NCI-H748 (cell line): Measurements from ENCODE around the gene PRAC2.

Source experiments
- DNase-seq: peaks from one replicate; lab custom pipeline; 2025; ENCODE audit not compliant: unreplicated experiment; lab: John Stamatoyannopoulos, UW

The PRAC2 gene

DNA sequence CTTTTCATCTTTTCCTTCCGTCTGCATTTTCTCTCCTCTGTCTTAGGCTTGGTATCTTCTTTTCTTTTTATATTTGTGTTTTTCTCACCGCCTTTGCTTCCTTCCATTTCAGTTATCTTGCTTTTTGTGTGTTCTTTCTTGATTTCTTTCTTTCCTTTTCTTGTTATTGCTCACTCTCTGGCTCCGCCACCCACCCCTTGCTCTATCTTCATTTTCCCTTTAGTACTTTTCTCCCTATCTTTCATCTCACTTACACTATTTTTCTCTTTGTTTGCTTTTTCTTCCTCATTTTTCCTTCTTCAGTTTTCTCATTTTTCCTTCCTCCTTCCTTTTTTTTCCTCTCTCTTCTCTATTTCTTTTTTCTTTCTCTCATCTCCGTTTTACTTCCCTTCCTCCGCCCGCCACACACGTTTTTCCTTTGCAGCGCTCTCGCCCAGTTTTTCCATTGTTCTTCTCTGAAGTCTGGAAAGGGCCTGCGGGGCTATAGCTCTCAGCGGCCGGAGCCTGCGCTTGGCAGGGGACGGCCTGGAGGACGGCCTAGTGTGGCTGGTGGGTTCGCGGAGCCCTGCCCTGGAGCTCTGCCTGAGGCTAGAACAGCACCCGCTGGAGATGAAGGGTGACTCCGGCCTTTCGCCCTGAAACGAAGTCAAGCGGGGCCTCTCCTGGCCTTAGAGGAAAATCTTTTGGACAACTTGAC is 10.8 kb downstream of the PRAC2 start:
- no peak for DNase-seq

DNA sequence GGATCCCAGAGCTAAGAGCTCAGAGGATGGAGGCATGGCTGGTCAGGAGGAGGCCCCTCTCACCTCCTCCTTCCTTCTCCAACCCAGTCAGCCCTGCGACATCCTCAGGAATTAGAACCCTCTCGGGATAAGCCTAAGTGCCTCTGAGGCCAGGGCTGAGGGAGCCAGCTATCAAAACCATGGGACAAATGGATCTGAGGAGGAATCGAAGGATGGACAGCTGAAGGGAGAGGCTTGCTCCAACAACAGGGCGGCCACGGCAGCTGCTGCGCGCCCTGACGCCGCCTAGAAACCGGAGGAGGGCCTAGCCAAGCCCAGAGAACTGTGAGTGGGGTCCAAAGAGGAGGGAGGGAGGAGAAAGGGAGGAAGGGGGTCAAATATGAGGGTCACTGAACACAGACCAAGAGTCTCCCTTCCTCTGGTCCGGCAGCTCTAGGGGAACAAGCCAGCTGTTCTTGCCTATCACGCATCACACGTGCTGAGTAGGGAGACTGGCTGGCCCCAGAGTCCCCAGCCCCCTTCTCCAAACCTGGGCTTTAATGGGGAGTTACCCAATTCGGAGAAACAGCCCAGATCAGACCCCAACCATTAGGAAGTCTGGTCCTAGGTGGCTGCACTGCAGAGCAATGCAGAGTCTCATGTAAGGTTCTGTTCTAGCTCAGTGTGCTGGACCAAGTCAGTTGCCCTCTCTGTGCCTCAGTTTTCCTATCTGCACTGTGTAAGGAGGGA is 11.5 kb downstream of the PRAC2 start:
- no peak for DNase-seq

DNA sequence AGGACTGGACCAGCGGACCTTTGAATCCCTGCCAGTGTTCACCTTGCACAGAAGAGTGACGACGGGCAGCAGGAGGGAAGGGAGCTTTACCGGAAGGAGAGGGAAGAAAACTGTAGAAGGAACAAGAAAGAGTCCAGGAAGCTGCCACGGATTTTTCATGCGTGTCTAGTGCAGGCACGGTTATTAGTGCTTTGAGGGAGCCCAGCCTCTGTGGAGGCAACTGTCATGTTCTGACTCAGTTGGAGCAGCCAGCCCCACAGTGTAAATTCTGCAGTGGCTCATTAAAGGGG is 12.0 kb downstream of the PRAC2 start:
- DNase-seq: no peak

DNA sequence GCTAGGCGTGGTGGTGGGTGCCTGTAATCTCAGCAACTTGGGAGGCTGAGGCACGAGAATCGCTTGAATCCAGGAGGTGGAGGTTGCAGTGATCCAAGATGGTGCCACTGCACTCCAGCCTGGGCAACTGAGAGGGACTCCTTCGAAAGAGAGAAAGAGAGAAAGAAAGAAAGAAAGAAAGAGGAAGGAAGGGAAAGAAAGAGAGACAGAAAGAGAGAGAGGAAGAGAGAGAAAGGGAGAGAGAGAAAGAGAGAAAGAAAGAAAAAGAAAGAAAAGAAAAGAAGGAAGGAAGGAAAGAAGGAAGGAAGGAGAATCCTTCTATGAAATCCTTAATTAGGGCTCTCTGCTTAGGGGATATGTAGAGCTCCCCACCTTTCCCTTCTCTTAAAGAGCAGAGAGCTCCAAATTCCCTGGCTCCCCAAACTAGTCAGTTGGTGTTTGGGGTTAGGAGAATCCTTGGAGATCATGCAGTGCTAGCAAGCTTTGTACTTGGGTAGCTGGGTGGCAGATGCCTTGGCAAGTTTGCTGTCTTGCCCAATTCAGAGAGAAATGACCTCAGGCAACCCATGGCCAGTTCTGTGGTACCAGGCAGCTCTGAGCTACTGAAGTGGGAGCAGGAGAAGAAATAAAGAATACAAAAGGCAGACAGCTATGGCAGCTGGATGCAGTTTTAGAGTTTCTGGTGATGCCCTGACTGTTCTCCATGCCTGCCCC is 14.5 kb downstream of the PRAC2 start:
- DNase-seq: no peak

DNA sequence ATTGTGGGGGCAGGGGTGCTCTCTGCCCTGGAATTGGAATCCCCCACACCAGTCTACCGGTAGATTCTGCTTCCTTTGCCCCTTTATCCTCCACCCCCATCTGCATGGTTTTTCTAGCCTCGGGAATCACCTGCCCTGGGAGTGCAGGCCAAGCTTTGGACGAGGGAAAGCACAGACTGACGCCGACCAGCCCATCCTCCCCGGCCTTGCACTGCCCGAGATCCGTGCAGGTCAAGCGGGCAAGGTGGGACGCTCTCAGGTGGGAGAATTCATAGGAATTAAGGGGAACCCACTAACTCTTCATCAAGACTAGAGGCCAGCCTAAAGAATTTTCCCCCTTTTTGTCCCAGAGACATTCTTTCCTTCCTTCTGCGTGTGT is 15.4 kb downstream of the PRAC2 start:
- no peak for DNase-seq

DNA sequence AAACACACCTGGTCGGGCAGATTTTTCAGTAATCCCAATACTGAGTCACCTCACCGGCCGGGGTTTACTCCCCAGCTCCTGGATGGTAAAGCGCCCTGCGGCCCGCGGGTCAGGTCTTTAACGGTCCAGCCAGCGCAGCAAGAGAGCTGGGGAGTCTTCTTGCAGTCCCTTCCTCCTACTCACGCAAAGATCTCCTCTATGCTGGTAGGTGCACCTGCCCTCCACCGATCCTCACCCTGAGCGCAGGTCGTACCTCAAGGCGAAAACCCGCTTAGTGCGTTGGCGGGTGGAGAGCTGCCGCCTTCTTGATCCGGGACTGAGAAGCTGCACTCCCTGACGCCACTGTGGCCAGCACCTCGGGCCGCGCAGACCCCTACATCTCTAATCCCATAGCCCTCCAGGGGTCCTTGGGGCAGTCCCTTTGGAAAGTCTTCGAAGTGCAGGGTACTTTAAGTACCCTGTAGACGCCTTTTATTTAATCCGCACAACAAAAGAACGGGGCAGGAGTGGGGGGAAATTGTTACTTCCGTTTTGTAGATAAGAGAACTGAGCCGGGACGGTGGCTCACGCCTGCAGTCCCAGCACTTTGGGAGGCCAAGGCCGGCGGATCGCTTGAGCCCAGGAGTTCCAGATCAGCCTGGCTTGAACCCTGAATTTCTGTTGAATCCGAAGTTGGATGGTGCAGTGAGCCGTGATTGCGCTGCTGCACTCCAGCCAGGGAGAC is 16.0 kb downstream of the PRAC2 start:
- DNase-seq: no peak

DNA sequence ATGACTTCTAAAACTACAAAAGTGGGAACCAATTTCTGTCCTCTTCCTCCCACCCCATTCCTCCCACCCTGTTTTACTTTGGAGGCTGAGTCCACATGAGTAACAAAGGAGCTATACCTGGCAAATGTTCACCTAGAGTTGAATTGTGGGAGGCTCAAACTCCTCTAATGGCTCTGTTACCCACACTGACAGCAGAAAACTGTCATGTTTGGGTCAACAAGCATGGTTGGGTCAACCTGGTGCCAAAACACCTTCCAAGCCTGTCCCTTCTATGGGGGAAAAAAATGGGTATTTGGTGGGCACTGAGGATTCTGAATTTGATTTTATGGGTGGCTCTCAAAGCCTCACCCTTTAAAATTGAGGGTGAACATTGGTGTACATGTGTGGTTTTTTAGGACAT is 17.6 kb downstream of the PRAC2 start:
- DNase-seq: no peak

DNA sequence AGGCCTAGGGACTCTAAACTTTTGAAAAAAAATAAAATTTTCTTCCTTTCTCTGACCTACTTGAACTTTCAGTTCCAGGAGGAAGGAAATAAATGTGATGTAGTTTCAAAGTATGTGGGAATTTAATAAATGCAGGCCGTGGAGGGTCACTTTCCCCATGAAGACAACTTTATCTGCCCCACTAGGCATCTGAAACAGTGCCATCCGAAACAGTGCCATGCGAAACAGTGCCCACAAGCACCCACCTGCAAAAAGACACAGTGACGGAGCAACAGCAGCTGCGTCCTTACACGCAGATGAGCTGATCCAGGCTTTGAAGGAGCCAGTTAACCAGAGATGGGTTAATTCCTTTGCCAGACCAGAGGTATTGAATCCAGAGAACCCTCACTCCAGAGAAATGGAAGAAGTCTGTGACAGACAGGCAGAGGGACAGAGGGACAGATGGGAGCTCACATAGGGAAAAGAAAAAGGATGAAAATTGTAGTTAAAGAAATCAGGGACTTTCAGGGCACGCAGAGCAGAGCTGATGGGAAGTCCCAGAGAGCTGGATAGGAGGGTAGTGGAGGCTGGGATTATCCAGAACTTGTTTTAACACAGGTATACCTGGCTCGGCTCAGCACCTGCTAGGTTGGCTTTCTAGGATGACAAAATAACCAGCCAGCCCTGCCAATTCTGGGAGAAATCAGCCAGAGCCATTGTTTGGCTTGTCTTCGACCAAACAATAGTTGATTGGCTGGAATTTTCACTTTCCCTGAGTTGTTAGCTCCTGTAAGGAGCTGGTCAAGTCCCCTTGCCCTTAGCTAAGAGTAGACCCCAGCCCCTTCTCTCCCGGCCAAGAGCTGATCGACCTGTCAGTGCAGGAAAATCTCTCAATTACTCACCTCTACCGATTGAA is 22.6 kb downstream of the PRAC2 start:
- DNase-seq: no peak

DNA sequence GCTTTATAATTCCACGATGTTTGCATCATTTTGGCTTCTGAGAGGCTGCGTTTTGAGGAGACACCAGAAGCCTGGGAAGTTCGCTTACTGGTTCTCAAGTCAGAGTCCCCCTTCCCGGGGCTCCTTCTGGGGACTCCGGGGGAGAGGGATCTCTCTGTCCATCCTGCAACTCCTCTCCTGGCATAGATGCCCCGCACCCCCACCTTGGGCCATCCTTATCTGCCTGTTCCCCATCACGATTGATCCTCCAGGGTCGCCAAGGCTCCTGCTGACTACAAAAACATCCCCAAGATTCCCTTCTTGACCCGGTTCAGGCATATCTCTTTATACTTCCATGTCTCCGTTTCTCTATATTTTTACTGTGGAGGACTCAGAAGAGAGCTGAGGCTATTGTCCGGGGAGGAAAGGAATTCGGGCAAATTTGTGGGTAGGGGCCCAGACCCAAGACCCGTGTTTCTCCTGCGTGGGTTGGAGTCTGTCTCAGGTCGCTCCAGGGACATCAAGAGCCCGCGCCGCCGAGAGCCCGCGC is 24.0 kb downstream of the PRAC2 start:
- DNase-seq: no peak

DNA sequence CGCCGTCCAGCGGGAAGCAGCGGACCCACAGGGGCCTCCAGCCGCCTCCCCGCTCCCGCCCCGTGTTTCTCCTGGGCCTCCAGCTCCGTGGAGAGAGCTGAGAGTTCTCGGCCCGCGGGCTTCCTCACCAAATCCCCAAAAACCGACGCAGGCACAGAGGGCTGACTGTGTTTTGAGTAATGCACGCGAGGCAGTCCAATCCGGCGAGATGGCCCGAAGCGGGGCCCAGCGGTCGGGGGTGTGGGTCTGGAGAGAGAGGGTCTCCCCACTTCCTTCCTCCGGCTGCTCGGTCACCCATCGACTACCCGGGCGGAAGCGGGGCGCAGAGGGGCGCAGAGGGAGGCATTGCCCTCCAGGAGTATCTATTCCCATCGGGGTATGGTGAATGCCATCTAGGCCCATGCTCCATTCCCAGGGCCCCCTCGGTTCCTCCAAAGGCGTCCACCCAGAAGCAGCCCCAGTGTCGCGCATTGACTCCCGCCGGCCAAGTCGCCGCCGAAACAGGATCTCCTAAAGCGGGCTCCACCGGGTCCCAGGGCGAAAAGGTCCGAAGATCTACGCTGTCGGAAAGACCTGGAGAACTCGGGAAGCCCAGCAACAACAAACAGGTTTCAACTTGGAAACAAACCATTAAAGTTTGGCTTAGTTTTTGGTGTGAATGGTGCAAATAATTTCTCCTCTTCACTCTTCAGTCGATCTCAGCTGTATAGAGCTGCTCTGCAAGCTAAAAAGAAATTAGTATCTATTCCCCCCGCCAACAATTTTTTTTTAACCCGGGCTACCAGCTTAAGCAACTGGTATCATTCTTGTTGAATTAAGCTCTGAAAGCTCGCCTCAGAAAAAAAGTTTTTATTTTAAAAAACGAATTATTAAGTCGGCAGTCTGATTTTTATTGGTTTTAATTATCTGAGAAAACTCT is 24.7 kb downstream of the PRAC2 start:
- no peak for DNase-seq

DNA sequence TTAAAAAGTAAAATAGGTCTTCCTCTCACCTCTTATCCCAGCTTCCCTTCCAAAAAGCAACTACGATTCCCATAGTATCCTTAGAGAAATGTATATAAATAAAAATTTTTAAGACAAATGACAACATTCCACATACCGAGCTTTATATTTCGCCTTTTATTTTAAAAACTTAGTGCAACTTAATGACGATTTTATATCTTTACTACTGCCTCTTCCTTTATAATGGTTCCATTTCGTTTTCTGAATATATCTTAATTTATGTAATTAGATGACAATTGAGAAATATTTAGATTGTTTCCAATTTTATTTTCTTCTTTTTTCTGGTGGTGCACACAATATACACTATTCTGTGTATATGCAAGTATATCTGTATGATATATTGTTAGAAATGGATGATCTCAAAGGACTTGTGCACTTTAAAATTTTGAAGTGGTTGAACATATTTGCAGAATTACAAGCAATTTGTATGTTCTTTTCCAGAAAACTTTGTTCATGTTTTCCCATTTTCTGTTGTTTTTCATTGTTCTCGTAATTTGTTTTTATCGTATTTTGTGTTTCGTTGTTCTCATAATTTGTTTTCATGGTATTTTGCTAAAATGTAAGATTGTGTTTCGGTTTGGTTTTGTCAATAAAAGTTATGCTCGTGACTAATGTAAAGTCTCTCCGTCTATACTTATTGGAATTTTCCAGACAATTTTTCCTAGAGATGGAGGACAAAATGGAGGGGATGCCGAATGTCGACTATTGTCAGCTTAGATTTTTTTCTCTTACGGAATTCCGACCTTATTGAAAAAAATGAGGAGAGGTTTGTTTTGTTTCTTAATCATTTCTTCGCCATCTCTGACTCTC is 26.0 kb downstream of the PRAC2 start:
- no peak for DNase-seq

DNA sequence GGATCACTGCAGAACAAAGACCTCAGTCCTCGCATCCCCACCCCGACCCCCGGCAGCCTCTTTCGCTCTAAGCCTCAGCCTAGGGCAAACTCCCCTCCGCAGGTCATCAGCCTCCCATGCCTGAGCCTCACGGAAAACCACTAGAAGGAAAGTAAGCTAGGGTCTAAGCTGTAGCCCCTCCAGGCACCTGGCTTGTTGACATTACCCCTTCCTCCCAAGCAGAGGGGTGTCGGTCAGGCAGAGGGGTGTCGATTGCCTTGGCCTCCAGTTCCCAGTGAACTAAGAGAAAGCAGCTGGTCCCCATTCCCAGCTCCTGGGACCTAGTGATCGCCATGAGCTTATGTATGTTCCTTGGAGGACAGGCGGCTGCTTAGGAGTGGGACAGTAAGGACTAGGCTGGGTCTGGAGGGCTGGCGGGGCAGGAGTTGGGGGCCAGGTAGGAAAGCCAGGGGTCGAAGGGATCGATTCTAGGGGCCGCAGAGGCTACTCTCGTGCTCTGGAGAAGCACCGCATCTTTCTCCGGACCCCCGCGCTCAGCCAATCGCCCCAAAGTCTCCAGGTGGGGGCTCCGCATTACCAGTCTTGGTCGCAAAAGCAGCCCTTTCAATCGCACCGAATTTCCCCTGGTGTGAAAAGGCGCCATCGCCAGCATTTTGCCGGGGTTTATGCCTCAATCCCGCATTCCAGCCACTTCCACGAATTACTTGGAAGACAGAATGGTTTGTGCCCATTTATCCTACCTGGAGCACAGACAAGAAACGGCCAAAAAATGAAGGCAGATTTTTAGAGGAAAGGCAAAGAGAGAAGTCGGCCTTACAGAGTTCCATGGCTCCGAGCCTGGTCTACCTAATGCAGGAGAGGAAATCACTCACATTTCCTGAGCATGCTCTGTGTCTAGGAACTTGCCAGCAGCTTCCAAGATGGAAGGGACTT is 26.9 kb downstream of the PRAC2 start:
- DNase-seq: no peak

DNA sequence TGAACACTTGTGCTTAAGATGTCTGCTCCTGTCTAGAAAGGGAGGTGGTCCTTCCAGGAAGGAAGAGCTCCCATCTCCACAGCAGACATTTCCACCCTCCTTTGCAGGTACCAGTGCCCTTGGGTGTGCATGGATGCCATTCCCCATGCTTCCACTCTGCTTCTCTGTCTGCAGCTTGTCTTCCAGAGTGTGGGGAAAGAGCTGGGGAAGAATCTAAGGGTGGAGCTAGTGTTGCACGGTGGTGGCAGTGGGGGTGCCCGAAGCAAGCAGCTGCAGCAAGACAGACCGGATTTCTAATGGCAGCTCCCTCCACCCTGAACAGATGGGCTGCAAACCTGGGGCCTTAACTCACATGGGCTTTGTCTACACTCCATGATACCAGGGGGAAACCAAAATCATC is 28.2 kb downstream of the PRAC2 start:
- DNase-seq: no peak

DNA sequence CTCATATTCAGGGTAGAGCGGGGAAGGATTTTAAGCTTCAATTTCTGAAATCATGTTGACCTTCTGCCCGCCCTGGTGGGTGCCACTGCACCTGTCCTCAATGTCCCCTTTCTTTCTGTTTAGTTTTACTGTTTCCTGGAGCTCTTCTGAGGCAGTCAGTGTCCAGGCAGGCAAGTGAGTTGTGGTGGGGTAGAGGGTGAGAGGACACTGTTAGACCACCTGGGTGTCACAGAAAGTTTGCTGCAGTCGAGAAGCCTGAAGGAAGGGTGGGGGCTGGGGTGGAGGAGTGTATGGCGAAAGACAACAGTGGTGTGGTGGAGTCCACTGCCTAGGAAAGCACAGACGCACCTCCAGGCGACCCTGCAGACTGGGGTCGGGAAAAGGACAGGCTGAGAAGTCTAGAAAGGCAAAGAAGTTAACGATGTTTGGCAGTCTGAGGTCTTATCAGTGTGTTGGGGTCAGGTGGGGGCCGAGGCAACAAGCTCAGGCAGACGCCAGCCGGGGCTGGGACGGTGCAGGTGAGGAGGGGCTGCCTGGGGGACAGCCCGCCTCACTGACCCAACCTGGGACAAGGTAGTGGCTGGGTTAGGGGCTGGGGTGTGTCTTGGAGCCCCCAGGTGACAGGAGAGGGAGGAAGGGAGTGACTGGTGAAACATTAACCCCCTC is 28.9 kb downstream of the PRAC2 start:
- DNase-seq: no peak

DNA sequence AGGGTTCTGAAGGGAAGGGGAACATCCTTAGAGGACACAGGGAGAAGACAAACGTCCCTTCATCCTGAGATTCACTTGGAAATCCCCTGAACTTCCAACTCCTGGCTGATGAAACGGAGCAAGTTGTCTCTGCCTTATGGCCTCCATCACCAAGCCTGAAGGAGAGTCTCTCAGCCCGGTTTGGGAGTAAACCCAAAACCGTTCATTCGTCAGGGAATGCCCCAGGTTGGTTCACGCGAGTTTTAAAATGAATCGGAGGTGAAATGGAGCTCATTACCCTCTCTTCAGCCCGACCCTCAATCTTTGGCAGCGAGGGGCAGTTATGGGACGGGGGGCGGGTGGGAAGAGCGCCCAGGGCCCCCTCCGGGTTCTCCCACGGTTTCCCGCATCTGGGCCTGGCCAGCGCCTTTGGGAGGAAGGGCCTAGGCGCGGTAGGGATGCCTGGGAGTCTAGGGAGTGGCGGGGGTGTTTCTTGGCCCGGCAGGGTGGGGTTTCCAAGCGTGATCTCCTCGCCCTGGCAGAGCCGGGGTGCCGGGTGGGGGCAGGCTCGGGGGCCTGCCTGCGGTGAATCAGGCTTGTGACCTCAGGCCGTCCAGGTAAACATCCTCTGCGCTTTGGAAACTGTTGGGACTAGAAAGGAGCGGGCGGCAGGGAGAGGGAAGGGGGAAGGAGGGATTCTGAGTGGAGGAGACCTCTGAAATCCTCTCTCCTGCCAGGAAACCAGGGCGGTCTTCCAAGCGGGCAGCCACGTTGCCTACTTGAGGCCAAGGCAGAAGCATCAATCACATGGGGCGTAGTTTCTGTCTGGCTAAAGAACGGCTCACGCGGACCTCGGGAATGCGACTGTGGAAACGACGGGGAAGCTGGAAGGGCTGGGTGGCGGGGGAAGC is 29.7 kb downstream of the PRAC2 start:
- DNase-seq: no peak
